Measurements from ENCODE around the gene C3orf52.
"Not testable (repeated sequence)": the region's sequence is repeated elsewhere in the genome, so short reads cannot be mapped to it uniquely, and the experiment has no call there.

The C3orf52 gene

DNA sequence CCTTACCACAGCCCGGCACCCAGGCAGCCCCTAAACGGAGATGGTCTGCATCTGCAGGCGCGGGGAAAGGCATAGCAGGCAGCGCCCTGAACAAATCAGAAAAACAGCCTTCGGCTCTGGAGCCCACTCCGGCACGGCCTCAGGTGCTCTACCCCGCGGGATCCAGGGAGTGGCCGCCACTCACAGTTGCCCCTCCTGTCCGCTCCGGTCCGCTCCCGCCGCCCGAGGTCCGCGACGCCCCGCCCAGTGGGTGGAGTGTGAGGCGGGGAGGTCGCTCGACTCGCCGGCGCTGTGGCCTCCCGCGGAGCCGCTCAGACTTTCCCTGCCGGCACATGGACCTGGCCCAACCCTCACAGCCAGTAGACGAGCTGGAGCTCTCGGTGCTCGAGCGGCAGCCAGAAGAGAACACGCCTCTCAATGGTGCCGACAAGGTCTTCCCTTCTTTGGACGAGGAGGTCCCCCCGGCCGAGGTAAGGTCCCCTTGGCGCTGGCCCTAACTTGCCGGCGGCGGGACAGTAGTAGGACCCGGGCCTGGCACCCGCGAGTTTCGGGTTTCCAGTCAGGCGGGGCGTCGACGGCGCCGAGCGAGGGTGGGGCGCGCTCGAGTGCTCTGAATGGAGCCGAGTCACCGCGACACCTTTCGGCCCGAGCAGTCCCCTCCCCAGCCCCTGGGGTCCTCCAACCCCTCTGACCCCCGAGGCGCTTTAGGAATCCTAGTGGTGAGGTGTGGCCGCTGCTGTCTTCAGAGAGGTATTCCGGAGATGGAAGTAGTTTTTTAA is at the start of gene C3orf52:
Gene C3orf52 (plus strand): TSS at position 314 of the 779 bp plus-strand sequence. CDS start 19 bp downstream, at position 333.
- in situ Hi-C loops (cut with HindIII; ENCODE audit: low sequenced_read_pairs), result no loop called here

DNA sequence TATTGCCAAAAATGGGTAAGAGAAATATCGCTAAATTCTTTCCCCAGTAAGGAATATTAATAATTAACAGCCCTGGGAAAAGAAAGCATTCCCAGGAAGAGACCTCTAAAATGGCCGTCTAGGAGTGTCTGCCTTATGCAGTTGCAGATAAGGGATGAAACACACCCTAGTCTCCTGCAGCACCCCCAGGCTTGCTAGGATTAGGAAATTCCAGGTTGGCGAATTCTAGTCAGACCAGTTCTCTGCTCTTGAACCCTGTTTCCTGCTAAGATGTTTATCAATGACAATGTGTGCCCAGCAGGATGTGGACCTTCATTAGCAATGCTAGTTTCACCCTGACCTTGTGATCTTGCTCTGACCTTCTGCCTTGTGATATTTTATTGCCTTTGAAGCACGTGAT is 49.0 kb upstream of the C3orf52 start:
- in situ Hi-C loops (cut with HindIII; ENCODE audit: low sequenced_read_pairs), result not testable (repeated sequence)

DNA sequence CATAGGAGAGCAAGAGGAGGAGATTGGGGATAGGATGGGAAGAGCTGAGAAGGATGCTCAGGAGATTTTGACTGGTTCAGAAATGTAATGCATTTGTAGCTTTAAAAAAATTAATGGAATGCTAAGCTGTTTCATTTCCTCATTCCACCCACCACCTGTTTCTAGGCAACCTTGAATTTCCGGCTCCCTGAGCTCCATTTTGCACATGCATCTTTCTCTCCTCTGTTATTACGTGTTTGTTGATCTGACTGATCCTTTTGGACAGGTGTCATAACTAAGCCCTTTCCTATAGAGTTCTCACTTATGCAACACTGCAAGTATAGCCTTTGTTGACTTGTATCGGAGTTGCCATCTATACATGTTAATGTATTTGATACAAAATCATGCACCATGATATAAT is 47.3 kb upstream of the C3orf52 start:
- in situ Hi-C loops (cut with HindIII; ENCODE audit: low sequenced_read_pairs), result no loop called here

DNA sequence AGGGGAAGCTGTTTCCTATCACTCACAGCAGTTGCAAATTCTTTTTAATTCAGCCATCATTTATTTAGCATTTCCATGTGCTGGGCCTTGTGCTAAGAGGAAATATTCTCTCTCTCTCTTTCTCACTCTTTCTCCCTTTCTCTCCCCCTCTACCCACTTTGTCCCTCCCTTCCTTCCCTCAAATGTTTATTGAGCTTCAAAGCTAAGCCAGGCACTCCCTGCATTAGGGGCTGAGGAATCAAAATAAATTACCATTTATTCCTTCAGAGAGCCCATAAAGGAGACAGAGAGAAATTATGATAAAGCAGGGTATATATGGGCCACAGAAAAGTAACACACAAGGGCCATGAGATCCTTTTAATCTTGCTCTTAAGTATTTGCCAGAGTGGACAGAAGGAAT is 44.9 kb upstream of the C3orf52 start:
- in situ Hi-C loops (cut with HindIII; ENCODE audit: low sequenced_read_pairs), result no loop called here

DNA sequence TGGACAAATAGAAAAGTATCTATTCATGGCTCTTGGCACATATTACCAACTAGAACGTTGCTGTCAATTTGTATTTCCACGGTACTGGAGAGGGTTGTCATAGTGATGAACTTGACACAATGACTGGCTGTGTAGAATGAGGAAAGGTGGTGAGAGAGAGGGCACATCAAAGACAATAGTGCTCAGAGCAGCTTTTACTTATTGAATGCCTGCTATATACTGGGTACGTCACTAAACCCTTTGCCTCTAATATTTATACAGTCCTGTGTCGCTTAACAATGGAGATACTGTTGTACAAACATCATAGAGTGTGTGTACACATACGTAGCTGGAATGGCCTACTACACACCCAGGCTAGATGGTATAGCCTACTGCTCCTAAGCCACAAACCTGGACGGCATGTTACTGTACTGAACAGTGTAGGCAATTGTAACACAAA is 43.3 kb upstream of the C3orf52 start:
- in situ Hi-C loops (cut with HindIII; ENCODE audit: low sequenced_read_pairs), result no loop called here

- in situ Hi-C loops (cut with HindIII; ENCODE audit: low sequenced_read_pairs), result no loop called here
These were observed 42.5 kb upstream of the C3orf52 start for GRCh38 chr3:112043621-112044201.

DNA sequence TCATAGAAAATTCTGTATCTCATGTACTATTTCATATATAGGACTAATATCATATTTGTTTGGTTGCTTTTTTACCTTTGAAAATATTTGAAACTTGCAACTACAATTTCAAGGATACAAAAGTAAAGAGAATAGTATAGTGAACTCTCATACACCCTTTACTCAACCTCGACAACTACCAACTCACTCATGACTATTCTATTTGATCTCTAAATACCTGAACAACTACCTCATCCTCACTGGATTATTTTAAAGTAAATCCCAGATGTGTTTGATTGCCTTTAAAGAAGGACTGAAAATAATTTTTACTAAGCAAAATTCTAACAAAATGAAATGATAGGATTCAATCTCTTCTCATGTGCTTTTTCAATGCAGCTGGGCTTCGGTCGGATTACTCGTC is 39.6 kb upstream of the C3orf52 start:
- in situ Hi-C loops (cut with HindIII; ENCODE audit: low sequenced_read_pairs), result no loop called here

- in situ Hi-C loops (cut with HindIII; ENCODE audit: low sequenced_read_pairs), result no loop called here
These were observed 38.9 kb upstream of the C3orf52 start for GRCh38 chr3:112047264-112047663.

DNA sequence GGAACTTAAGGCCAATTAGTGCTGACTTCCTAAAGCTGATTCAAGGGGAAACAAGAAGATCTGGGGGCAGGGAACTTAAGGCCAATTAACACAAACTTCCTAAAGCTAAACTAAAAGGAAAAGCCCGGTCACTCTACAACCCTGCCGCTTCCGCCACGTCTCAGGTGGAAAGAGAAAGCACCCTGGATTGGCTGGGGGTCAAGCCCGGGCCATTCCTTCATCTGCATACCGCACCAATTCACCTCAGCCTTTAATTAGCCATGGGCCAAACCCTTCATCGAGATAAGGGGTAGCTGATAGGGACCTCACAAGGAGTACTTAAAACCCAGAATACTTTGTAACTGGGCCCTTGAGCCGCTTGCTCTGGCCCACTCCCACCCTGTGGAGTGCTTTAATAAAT is 37.3 kb upstream of the C3orf52 start:
- in situ Hi-C loops (cut with HindIII; ENCODE audit: low sequenced_read_pairs), result no loop called here

- in situ Hi-C loops (cut with HindIII; ENCODE audit: low sequenced_read_pairs), result no loop called here
These were observed 33.0 kb upstream of the C3orf52 start for GRCh38 chr3:112053229-112053628.

- in situ Hi-C loops (cut with HindIII; ENCODE audit: low sequenced_read_pairs), result no loop called here
These were observed 29.7 kb upstream of the C3orf52 start for GRCh38 chr3:112056451-112056929.

DNA sequence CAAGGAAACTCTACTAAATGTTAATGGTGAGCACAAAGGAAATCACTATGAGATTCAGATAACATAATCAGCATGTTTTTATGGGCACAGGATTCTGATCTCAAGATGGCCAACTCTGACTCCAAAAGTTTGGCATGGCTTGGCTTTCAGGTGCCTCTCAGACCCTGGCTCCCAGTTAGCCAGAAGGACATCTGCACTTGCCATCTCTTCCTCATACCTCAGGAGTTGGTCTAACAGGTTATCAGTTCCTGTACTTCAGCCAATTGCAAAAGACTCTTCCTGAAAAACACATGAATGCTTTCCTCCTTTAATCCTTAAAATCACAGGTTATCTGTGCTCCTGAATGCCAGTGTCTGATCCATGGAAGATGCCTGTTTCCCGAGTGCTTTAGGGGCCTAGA is 26.7 kb upstream of the C3orf52 start:
- in situ Hi-C loops (cut with HindIII; ENCODE audit: low sequenced_read_pairs), result no loop called here

DNA sequence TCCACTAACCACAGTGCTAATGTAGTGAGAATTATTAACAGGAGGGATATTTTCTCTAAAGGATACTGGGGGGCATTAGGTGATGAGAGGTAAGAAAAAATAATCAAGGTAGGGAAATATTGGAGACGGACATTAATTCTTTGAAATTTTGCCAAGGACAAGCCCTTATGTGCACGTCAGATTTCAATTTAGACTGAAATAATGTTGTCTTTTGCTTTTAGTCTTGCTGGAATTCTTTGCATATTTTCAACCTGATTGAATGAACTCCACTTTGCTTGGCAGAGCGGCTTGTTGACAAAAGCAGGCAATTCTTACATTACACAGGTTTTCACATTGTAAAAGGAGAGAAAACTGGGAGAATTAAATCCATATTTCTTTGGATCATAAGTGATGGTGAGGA is 25.0 kb upstream of the C3orf52 start:
- in situ Hi-C loops (cut with HindIII; ENCODE audit: low sequenced_read_pairs), result no loop called here

- in situ Hi-C loops (cut with HindIII; ENCODE audit: low sequenced_read_pairs), result not testable (repeated sequence)
These were observed 13.7 kb upstream of the C3orf52 start for GRCh38 chr3:112072387-112073060.

GRCh38 chr3:112074006-112074405 is 12.2 kb upstream of the C3orf52 start:
- in situ Hi-C loops (cut with HindIII; ENCODE audit: low sequenced_read_pairs), result no loop called here

DNA sequence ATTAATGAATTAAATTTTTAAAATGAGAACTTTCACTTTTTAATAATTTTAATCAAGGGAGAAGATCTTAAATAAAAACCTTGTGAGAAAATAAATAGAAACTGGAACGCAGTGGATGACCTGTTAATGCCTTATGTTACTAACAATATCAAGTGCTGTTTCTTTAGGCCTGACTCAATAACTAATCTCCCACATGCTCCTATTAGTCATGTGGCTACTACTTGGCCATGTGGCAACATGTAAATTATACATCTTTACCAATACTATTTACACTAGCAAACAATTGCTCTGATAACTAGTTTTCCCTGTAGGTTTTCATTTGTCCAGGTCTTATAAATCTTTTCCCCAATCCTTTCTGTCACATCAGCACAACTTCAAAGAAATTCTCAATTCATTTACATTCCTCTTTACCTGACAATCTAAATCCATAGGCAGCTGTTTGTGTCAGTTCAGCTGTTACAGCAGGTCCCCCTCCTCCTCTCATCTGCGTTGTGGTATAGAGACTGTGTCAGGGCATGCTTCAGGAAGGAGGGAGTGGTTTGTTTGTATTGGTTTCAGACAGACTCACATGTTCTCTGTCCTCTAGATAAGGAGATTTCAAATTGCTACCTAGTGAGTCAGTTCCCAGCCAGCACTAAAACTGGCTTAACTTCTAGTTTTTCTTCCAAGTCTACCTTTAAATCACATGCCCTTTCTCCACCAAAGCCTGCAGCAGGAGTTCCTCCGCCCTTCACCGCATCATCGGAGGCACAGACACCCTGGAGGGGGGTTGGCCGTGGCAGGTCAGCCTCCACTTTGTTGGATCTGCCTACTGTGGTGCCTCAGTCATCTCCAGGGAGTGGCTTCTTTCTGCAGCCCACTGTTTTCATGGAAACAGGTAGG is 11.3 kb upstream of the C3orf52 start:
- in situ Hi-C loops (cut with HindIII; ENCODE audit: low sequenced_read_pairs), result no loop called here

DNA sequence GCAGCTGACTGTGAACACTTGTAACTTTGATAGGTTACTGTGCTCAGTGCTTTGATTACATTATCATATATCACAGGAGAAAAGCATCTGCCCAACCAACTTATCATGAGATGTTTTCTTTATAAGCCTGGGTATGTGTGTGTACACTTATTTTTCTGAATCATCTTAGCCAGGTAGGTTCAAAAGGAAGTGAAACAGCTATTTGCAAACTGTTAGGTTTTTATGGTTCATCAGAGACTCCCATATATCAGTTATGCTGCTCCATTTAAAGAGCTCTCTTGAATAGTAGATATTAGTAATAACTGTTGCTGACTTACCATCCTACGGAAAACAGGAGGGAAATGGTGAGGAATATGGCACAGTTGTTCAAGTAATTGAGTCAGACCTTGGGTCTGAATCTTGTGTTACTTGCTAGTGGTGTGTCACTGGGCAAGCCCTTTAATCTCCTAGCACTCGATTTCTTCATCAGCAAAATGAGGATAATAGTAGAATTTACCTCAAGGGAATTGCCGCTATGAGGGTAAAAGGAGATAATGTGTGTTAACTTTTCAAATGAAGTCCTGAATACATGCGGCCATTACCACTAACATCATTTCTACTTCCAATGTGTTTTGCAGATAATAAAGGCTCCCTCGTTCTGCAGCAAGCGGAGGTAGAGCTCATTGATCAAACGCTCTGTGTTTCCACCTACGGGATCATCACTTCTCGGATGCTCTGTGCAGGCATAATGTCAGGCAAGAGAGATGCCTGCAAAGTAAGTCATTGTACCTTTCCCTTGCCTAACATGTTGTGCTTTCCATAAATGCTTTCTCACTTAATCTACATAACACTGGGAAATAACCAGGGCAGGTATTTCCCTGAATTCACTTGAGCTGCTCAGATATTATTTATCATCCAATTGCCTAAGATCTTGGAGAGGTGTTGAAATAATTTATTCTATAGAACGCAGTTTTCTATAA is 7.8 kb upstream of the C3orf52 start:
- in situ Hi-C loops (cut with HindIII; ENCODE audit: low sequenced_read_pairs), result no loop called here

DNA sequence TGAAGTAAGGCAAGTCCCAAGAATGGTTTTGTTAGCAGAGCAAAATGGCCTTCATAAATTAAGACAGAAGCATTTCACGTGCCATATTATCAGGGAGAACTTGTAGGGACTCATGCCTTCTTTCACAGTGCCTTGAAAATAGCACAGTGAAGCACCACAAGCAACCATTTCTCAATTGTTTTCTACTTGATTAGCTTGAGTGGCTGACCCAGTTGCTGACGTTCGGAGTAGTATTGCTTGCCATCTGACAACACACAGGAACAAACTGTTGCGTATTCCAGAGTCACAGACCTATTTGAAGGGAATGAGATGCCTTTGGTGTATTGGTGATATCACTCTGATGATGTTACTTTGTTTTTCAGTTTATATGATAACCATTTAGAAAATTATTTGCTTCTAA is 3.0 kb upstream of the C3orf52 start:
- in situ Hi-C loops (cut with HindIII; ENCODE audit: low sequenced_read_pairs), result no loop called here

- in situ Hi-C loops (cut with HindIII; ENCODE audit: low sequenced_read_pairs), result no loop called here
These were observed 1.0 kb upstream of the C3orf52 start for GRCh38 chr3:112084980-112085705.

Measured in DLD1 (cell line).